GM21717 (cell line): ENCODE measurements around the gene PCYT1A.
"Not testable (repeated sequence)": the region's sequence is repeated elsewhere in the genome, so short reads cannot be mapped to it uniquely, and the experiment has no call there.

Experiments
- ATAC-seq: cut with Tn5 transposase; IDR thresholded peaks from one replicate; pipeline ENCODE4 v1.9.1; 2021; ENCODE audit warnings: mild to moderate bottlenecking, moderate library complexity; ENCODE audit not compliant: unreplicated experiment

The PCYT1A gene

DNA sequence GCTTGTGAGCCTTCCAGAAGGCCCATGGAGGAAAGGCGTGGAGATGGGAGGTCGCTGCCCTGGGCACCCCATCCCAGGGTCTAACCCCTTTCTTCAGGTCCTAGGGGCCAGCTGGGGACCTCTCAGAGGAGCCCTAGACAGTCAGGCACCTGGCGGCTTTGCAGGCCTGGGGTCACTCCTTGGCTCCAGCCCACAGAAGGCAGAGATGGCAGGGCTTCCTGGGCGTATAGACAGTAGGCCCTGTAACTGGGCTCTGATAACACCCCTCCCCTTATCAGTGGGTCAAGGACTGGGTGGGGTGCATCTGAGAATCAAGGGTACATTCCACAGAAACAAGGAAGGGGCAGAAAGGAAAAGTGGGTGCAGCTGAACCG lies 93.0 kb downstream of the PCYT1A start:
- no peak for ATAC-seq

DNA sequence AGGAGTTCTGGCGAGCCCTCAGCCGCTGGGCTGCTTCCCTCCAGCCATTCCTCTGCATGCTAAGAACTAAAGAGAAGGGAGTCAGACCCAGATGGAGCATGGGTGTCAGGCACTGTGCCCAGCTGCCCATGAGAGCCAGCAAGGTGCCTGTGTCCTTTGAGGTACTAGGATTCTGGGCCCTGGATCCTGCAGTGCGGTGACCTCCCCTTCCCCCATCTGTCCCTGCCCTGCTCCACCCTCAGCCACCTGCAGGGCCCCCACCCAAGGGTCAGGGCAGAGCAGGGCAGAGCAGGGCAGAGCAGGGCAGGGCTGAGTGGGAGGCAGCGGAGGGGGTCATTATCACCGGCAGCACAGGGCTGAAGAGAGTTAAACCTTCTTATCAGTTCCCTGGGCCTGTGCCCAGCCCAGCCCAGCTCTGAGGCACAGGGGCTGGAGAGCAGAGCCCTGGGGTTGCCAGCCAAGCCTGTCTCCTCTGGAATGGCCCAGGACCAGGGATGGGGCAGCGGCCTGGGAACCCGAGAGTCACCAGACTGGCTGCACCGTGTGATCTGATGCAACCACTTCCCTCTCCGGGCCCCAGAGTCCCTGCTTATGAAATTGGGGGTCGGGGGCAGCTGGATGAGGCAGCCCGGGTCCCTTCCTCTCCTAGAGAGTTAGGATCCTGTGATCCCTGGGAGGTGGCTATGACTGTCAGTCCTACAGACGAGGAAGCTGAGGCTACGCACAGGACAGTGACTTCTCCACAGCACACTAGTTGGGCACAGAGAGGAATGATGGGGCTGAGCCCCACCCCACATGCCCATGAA lies 93.6 kb downstream of the PCYT1A start:
- ATAC-seq: no peak

- ATAC-seq: no peak
Observed at GRCh38 chr3:196193133-196193735, 94.3 kb downstream of the PCYT1A start.

DNA sequence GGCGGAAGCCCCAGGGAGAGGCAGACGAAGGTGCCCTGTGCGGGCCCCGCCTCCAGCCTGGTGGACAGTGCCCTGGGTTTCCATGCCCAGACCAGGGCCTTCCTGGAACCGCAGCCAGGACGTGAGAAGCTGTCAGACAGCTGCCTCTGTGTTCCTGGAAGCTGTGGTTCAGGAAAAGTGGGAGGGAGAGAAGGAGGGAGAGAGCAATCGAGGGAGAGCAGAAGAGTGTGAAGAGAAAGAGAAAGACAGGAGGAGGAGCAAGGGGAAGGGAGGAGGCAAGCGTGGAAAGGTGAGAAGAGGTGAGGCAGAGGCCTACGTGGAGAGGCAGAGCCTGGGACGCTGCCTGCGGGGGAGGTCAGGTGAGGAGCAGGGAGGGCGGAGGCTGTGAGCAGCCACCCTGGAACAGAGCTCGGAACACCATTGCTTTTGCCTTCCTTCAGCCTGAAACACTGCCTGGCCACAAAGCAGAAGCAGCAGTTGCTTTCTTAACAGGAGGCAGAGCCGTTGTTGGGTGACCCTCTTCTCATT lies 94.9 kb downstream of the PCYT1A start:
- peak; percentile 20 for ATAC-seq

DNA sequence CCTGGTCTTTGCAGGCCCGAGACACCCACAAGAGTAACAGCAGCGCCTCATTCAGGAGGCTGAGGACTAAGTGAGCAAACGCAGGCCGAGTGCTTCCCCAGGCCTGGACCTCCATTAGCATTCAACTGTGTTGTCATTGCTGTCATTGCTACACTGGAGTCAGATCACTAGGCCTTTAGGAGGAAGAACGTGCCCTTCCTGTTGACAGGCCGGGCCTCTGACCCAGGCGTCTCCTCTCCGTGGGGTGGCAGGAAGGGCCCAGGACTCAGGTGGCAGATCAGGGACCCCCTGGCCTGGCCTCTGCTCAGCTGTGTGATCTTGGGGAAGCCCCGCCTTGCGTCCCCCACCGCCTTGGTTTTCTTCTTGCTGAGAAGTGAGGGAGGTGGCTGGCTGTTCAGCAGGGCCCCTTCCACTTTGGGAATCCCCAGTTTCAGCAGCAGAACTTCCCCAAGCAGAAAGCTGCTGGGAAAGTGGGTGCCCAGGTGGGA lies 95.4 kb downstream of the PCYT1A start:
- peak; percentile 40 for ATAC-seq

GRCh38 chr3:196189566-196190347 lies 97.8 kb downstream of the PCYT1A start:
- ATAC-seq: no peak

DNA sequence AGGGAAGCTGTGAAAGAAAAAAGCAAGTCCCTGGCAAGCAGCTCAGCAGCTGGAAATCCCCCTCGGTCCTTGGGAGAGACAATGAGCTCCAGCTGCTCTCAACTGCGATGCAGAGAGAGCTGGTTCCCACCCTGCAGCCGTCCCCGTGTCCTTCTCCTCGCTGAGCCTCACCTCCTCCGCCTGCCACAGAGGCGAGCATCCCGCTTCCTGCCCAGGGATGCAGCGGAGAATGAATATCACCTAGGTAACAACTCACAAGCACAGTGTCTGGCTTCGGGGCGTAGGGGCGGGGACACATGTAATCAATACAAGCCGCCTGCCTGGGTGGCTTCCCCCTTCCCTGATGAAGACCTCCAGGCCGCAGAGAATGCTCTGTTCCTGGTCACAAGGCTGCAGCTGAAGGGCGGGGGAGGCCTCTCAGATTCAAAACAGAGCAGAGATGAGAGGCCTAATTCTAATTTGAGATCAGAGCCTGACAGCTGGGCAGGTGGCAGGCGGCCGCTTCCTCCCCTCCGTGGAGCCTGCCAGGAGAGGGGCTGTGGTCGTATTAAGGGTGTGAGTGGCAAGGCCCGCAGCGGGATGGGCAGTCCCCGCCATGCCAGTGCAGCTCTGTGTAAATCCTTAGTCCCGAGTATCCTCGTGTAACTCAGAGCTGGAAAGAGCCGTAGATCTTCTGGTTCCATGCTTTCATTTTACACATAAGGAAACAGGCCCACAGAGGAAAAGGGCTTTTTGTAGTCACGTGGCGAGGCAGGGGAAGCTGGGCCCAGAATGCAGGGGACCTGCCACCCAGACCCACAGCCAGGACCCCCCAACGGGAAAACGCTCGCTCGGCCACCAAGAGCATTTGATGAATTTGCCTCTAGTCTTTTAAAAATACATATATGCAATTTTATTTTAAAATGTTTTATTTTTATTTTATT lies 100.6 kb downstream of the PCYT1A start:
- ATAC-seq: peak; percentile 46

DNA sequence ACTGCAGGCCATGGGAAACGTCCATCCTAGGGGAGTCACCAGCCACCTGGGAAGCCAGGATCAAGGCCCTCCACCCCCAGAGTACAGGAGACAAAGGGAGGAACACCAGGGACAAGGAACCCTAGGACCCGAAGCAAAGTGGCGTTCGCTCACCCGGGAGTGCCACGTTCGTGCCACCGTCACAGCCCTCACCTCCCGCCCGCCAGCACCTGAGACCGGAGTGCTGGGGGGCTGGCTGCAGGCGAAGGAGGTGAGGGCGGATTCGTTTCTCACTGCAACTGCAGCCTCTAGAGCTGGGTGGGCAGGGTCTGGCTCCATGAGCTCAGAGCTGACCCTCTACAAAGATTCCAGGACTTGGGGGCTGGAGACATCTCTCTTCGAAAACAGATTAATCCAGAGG lies 102.6 kb downstream of the PCYT1A start:
- ATAC-seq: no peak

DNA sequence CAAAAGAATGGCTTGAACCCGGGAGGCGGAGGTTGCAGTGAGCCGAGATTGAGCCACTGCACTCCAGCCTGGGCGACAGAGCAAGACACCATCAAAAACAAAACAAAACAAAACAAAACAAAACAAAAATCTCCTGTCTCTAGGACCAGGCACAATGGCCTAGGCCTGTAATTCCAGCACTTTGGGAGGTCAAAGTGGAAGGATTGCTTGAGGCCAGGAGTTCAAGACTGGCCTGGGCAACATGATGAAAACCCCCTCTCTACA lies 103.4 kb downstream of the PCYT1A start:
- not testable (repeated sequence) for ATAC-seq

DNA sequence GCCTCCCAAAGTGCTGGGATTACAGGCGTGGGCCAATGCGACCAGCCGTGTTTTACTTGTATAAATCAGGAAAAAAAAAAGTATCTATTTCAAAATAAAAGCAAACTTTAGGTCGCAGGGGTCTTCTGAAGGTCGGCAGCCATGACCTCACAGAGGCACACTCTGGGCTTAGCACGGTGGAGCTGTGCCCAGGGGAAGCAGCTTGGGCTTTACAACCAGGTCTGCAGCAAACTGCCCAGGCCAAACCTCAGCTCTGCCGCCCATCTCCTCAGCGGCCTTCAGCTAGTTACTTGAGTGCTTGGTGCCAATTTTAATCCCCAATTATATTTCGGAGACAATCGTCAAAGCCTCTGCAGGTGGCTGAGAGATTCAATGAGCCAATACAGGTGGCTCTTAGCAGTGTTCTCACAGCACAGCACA lies 106.4 kb downstream of the PCYT1A start:
- no peak for ATAC-seq

DNA sequence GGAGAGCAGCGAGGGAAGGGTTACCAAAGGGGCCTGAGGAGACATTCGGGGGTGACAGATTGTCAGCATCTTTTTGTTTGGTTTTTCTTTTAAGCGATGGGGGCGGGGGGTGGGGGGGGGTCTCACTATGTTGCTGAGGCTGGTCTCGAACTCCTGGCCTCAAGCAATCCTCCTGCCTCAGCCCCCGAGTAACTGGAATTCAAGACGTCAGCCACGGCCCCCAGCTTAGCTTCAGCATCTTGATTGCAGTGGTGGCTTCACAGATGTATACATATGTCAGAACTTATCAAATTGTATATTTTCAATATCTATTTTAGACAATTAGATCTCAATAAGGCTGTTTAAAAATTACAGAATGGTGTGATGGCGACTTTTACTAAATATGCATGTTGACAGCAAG lies 107.2 kb downstream of the PCYT1A start:
- no peak for ATAC-seq
